GM20000 (cell line): Measurements from ENCODE around the gene PHLDA2.
"Not testable (repeated sequence)": the region's sequence is repeated elsewhere in the genome, so short reads cannot be mapped to it uniquely, and the experiment has no call there.

ENCODE experiments used
- DNase-seq: peaks from one replicate; pipeline ENCODE4 v3.0.0; 2012; ENCODE audit warnings: low spot score
- CTCF ChIP-seq: IDR thresholded peaks from 2 replicates; pipeline ENCODE4 v1.5.1; 2012; ENCODE audit warnings: mild to moderate bottlenecking, control low read depth; ENCODE audit errors: extremely low read depth, missing control alignments

Gene PHLDA2

GRCh38 chr11:2909133-2909902, 19.9 kb downstream of the PHLDA2 start:
- no peak for TF ChIP-seq CTCF
- no peak for DNase-seq

GRCh38 chr11:2908130-2908529, 21.1 kb downstream of the PHLDA2 start:
- TF ChIP-seq CTCF: no peak
- DNase-seq: no peak

GRCh38 chr11:2905299-2905698, 23.9 kb downstream of the PHLDA2 start:
- not testable (repeated sequence) for DNase-seq

GRCh38 chr11:2904153-2905052, 24.8 kb downstream of the PHLDA2 start:
- TF ChIP-seq CTCF: no peak
- no peak for DNase-seq

- no peak for DNase-seq
- no peak for TF ChIP-seq CTCF
These were observed 25.6 kb downstream of the PHLDA2 start for GRCh38 chr11:2903672-2904011.

- TF ChIP-seq CTCF: no peak
These were observed 26.2 kb downstream of the PHLDA2 start for GRCh38 chr11:2902784-2903671.

GRCh38 chr11:2901854-2902783, 27.1 kb downstream of the PHLDA2 start:
- no peak for TF ChIP-seq CTCF
- peak; percentile 98 for DNase-seq

More at GRCh38 chr11:2902784-2903671, 26.2 kb downstream of the PHLDA2 start:
- no peak for DNase-seq
